HG03565 (cell line): ENCODE data around the gene VPS13A.

ENCODE experiments used
- ATAC-seq: cut with Tn5 transposase; IDR thresholded peaks from one replicate; pipeline ENCODE4 v1.9.1; 2021; ENCODE audit warnings: mild to moderate bottlenecking, moderate library complexity; ENCODE audit not compliant: unreplicated experiment

VPS13A gene

DNA sequence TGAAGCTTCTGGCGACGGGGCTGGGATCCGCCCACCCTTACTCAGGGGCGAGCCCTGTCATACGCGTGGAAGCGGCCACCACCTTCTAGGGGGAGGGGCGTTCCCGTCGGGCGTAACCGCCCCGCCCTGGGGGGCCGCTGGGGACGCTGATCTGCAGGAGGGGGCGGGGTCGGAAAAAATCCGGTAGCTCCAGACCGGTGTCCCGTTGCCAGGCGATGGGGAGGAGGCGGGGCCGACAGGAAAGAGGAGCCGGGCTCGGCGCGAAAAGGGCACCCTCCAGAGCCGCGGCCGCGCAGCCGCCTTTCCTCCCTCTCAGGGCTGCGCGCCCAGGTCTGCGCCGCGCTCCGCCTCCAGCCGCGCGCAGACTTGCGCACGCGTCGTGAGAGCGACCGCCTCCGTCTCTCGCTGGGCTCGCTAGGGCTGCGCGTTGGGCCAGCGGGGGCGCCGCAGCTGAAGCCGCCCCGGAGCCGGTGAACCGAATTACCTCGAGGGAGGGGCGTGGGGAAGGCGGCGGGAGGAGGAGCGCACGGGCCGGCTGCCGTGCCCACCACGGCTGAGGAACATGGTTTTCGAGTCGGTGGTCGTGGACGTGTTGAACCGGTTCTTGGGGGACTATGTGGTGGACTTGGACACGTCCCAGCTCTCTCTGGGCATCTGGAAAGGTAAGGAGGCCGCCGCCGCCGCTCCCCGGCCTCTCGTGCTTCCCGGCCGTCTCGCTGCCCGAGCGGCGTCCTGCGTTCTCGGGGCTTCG is at the start of gene VPS13A:
VPS13A (plus strand) TSS at position 392 of the 751 bp plus-strand sequence; CDS start at position 563, 171 bp downstream.
- ATAC-seq: peak; percentile 75

DNA sequence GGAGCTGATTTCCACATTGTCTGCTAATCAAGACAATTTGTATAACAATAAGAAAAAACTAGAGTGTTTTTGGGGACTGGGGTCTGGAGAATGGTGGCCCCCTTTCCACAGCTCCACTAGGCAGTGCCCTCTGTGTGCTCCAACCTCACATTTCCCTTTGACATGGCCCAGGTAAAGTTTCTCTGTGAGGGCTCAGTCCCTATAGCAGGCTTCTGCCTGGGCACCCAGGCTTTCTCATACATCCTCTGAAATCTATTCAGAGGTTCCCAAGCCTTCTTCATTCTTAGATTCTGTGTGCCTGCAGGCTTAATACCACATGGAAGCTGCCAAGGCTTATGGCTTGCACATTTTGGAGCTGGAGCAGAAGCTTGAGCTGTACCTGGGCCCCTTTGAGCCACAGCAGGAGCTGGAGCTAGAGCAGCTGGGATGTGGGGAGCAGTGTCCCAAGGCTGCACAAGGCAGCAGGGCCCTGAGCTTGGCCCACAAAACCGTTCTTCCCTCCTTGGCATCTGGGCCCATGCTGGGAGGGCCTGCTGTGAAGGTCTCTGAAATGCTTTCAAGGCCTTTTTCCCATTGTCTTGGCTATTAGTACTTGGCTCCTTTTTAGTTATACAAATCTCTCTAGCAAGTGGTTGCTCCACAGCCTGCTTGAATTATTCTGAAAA is 49.1 kb upstream of the VPS13A start:
- ATAC-seq: no peak

DNA sequence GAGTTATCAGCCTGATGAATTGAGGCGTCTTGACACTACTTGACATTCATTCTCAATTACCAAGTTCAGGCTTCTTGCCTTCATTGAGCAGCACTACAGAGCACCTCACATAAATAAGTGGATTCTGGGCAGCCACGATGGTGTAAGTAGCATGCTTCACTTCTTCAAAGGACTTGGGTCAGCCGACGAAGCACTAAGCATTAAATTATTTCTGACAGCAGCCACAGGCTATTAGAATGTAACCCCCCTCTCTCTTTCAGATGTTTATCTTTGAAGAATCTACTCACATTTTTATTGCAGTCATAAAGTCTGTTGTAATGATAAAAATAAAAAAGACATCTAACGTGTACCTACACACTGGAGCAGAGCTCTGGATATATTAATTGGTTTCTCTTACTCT is 45.9 kb upstream of the VPS13A start:
- ATAC-seq: no peak

DNA sequence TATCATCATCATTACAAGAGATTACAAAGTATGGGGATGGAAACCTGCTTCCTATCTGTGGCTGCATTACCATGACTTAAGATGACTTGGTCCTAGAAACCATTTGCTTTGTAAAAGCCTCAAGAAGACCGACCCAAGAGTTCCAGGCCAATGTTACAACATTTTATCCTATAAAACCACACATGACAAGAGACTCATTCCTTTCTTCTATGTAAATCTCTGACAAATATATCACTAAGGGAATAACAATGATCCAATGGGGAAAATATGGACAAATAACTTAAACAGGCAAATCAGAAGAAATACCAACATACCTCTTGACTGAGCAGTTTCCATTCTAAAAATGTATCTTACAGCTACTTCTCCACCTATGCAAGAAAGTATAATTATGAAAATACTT is 44.3 kb upstream of the VPS13A start:
- no peak for ATAC-seq

DNA sequence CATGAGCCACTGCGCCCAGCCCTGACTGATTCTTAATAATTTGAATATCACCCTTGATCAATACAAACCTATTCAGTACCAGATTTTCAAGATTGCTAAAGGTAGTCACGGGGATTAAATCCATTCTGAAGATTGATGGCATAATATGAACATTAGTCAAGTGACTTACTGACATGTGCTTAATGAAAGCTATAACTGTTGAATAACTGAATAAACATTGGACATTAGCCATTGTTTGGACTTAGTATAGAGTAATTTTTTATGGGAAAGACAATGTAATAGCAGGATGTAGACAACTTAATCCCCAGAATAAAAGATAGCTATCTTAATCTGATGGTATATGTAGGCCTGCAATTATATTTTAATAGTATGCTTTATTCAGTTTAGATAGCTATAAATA is 35.0 kb upstream of the VPS13A start:
- ATAC-seq: no peak

DNA sequence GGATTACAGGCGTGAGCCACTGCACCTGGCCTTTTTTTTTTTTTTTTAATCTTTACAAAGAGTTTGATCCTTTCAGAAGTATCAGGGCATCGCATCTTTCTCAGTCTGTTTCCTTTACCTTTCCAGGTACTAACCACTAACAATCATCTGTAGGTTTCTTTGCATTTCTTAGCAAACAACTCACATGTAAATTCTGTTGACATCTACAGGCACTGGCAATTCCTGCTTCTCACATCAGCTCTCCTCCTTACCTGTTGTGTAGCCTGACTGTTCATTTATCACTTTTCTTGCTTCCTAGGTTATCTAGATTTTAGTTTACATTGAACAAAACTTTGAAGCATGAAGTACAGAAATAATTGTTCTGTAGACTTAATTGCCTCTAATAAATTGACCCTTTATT is 27.5 kb upstream of the VPS13A start:
- no peak for ATAC-seq

DNA sequence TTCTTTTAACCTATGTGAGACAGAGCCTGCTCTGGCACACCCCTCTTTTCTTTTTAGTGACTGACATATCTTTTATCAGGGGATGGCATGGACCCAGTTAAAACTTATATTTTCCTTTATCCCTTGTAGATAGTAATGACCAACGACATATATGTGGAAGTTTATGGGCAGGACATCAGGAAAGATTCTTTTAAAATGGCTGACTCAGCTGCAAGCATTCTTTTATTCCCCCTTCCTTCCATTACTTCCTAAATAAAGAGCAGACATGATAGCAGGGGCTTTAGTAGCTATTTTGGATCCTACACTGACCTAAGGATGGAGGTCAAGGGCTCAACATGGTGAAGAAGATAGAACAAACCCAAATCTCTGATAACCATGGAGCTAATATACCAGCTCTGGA is 25.0 kb upstream of the VPS13A start:
- ATAC-seq: no peak

DNA sequence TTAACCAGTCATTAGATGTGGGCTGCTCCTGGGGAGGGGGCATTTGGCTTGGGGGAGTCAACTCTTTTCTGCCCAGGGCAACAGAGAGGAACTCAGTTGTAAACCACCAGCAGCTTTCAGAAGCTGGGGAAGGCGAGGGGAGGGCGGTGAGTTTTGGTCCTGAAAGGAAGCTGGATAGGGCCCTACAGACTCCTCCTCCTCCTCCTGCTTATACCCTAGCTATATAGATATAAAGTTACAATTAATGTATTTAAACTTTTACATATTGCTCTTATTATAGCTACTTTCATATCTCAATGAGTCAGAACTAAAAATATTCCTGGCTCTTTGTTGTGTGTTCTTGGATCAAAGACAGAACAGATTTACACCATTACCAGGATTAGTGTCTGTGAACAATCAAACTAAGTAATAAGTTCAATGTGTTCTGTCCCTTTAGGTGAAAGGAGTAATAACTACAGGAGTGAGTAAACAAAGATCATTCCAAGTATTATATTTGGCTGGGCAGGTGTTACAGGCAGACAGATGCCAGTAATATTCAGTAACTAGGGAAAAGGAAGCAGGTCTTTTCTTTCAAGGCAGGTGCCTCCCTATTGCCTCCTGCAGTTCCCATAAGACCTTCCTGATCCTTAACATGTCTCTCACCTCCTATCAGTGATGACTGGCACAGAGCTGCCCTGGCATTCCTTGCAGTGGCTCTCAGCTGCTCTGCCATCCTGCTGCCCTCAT is 20.5 kb upstream of the VPS13A start:
- no peak for ATAC-seq

DNA sequence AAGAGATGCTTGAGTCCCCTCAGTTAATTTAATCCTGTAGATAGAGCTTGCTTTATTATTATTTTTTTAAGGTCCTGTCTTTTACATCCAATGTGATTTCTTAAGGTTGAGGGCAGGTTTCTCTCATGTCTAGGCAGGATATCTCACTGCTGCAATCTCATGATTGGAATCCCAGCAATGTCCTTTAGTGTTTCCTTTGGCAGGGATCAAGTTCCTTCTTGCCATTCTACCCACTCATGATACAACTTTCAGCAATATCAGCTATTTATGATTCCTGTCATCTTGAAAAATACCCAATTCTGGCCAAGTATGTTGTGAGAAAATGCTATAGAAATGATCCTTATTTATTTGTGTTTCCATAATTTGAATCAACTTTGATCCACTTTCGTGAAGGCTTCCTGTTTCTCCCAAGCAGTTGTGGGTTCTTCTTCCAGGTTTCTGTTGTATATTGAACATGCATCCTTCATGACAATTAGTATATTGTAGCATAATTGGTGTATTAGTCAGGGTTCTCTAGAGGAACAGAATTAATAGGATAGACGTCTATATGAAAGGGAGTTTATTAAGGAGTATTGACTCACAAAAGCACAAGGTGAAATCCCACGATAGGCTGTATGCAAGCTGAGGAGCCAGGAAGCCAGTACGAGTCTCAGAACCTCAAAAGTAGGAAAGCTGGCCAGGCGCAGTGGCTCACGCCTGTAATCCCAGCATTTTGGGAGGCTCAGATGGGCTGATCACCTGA is 18.4 kb upstream of the VPS13A start:
- ATAC-seq: no peak

DNA sequence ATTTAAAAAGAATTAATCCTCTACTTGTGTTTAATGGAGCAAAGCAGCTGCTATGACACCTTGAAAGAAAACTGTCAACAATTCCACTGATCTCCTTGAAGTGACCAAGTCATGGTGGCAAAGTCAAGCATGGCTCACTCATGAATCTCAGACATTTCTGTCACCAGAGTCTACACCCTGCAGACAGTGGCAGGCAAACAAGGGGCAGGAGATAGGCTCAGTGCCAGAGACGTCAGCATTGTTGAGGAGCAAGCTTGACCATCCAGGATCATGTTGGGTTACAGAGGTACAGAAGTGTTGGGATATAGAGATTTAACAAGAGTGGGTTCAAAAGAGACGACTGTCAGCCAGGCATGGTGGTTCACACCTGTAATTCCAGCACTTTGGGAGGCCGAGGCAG is 16.1 kb upstream of the VPS13A start:
- no peak for ATAC-seq

DNA sequence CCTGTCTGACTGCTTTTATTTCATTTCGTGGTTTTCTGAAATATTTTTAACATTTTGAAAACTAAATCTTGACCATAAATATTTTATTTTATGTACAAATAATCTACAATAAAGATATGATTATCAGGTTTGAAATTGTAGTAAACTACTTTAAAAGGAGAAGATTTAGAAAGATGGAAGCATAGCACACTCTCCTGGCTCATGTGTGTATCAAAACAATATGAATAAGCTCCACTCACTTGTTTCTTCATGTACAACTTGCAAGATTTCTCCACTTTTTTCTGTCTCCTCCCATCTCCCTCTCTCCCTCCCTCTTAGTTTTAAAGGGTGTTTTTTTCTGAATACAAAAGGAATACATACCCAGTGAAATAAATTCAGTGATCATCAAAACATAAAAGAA is 15.4 kb upstream of the VPS13A start:
- no peak for ATAC-seq

DNA sequence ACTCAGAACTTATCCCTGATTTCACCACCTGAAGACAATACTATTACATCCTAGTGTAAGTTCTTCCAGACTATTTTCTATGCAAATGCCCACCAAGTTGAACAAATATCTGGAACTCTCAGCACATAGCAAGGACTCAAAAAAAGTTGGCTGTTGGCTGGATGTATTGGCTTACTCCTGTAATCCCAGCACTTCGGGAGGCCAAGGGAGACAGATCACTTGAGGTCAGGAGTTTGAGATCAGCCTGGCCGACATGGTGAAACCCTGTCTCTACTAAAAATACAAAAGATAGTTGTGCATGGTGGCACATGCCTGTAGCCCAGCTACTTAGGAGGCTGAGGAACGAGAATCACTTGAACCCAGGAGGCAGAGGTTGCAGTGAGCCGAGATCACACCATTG is 15.0 kb upstream of the VPS13A start:
- no peak for ATAC-seq

DNA sequence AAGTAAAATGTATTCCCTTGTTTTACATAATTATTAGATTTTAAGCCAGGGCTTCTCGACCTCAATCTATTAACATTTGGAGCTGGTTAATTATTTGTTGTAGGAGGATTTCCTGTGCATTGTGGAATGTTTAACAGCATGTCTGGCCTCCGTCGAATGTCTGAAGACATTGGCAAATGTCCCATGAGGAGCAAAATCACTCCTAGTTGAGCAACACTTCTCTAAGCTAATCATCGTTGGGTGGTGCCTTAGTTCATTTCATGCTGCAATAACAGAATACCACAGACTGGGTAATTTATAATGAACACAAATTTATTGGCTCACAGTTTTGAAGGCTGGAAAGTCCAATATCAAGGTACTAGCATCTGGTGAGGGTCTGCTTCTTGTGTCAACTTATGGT is 13.4 kb upstream of the VPS13A start:
- no peak for ATAC-seq

DNA sequence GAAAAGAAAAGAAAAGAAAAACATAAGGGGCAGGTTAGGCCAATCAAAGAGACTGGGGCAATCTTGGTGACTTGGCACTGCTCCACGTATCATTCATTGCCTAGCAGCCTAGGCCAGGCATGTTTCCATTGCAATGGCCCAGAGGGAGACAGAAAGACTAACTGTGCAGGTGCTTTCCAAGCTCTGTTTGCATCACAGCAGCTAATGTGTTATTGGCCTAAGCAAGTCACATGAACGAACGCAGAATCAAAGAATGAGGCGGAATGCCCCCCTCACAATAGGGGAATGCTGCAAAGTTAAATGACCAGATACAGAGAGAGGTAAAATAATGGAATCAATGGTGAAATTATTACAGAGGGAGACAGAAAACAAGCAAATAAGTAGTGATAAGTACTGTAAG is 11.1 kb upstream of the VPS13A start:
- no peak for ATAC-seq

DNA sequence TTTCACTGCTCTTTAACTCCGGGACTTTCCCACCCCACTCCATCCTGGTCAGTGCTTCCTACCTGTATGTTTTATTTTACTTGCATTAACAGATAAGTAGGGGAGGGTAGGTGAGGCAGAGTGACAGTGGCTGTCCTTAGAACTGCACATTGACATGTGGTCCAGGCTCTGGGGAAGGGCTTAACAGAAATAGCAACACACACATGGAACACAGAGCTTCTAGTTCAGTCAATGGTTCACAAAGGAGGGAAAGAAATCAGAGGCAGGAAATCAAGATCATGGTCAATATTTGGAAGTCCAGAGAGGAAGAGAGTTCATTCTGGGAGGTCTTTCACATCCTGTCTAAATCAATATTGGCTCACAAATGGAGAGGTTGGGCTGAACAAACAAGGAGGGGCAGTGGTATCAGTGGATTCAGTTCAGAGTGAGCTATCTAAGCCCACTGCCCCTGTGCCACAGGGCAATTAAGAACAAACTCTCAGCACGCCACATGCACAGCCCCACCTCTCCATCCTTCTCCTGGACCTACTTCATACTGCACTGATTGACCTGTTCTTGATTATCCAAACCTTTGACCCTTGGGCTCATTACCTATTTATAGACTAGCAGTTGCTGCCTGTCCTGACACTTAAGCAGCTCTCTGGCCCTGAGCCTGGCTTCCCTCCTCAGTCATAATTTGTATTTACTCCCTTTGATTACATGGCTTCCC is 6.2 kb upstream of the VPS13A start:
- no peak for ATAC-seq

DNA sequence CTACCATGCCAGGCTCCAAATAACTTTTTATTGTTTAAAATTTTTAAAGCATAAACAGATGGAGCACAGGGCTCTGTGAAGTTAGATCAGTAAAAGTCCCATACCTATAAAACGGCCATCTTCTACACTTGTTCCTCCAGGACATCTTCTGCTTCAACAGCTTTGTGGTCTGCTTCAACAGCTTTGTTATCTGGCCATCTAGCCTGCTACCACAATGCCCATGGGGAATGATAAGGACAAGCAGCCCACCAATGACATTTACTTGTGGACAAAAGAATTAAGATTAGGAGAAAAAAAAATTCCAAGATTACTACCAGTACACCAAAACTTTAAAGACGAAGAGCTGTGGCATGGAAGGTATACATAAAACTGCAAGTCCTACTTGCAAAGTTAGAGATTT is 2.2 kb upstream of the VPS13A start:
- ATAC-seq: no peak

DNA sequence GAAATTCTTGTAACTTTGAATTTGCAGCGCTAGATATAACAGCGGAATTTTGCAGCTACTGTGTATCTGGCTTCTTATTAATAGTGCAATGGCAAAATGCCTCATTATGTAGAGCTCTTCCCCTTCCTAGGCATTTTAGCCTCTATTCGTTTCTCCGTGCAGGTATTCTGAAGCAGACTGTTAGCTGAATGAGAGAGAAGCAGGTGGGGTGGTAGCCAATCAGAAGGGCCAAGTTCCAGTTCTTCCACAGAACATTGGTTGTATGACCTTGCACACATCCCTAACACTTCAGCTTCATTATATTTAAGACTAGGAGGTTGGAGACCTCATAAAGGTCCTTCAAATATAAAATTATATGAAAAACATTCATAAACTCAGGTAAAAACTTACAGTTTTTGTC is 1.2 kb upstream of the VPS13A start:
- ATAC-seq: no peak

DNA sequence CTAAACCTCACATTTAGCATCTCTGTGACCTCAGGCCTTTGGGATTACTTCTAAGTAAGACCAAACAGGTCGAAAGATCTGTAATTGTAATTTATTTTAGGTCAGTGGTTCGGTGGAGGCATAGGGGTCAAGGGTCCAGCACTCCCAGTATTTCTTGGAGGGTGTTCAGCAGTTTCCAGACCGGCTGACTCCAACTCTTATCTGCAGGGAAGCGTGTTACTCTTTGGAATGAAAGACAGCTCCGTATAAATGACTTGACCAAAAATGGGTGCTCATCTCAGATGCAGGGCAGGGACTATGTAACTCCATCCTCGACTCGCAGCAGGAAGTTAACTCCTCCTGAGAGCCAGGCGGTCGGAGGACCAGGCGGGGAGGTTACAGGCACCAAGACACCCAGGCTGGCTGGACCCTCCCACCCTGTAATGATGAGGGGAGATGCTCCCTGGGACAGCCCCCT is 620 bp upstream of the VPS13A start:
- ATAC-seq: no peak

DNA sequence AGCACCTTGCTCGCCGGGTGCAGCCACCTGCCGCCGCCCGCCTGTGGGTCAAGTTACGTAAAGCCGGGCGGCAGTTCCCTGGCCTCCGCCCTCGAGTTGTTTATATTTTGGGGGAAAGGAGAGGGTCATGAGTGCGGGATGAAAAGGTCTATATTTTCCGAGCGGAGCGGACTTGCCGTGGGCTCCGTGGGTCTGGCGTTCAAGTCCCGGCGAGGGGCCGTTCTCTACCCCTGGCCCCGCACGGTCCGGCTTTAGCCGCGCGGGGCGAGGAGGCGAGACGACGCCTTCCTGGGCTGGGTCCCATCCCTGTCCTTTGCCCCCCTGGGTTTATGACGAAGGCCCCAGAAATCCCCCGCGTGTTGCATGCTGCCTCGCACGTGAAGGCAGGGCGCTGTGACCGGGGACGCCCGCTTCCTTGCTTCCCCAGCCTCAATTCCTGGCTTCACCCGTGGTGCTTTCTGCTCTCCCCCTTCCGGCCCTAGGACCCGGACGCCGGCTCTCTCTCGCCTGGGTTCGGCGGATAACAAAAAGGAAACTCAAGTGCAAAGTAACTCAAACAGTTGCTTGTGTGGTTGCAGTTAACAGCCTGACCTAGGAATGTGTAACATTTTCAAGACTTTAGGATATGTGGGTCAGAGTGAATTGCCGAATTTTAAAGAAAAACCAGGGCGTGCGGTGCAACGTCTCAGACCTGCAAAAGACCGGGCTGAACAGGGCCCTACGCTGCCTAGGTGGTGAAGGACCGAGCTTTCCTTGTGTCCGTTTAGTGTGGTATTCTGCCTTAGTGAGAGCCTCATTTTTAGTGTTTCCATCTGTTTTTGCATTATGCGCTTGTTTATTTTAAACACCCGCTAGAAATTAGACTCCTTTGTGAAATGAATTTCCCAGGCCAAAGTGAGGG is 810 bp downstream of the VPS13A start:
- ATAC-seq: no peak

DNA sequence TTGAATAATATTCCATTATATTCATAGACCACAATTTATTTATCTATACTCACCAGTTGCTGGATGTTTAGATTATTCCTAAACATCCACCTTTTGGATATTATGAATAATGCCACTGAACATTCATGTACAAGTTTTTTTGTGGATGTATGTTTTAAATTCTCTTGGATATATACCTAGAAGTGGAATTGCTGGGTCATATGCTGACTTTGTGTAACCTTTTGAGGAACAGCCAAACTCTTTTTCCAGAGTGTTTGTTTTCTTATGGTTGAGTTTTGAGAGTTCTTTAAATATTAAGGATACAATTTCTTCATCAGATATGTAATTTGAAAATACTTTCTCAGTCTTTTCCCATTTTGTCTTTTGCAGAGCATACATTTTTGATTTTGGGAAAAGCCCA is 2.7 kb downstream of the VPS13A start:
- no peak for ATAC-seq
